ENCODE data around the gene PTPN11.

DNA sequence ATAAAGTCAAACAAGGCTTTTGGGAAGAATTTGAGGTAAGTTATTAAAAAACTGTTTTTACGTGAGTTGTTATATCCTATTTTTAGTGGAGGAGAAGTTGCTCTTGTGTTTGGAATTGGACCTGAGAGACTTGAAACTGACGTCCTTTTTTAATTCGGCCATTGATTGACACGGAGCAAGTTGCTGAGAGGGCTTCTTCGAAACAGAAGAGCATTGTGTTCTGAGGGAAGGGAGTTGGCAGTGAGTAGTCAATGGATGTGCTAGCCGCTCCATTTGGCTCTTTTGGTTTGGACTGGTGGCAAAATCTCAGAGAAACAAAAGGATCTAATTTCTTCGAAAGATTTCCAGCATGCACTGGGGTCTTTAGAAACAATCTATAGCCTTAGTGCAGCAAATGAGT lies 37.3 kb downstream of the PTPN11 start:
- no peak for TF ChIP-seq SUZ12 (IDR thresholded peaks at IDR 0.05; ENCODE audit: extremely low read depth, insufficient read depth, insufficient read length)
- TF ChIP-seq YY1 (IDR thresholded peaks at IDR 0.05; ENCODE audit: insufficient read depth, insufficient read length) = no peak
- no peak for TF ChIP-seq ZNF274 (IDR thresholded peaks at IDR 0.05; ENCODE audit: low read depth, low read length)

Data from NT2/D1 (cell line).